H9 (cell line): ENCODE measurements around the gene AP2A2. TPM values are rescaled to one million over a fixed set of nuclear protein-coding genes. Genes with fewer than 3 reads are reported as not detected.

Experiments
- DNase-seq: peaks from one replicate; pipeline ENCODE4 v3.0.0-alpha.2; 2017
- H2AFZ ChIP-seq: one replicate; pipeline ENCODE4 v1.6.1; 2013; ENCODE audit warnings: mild to moderate bottlenecking, low read length, control low read depth, moderate library complexity
- H2AK5ac ChIP-seq: 2 replicates; pipeline ENCODE4 v1.6.1; 2013; ENCODE audit warnings: low read length, control low read depth, mixed read lengths; ENCODE audit not compliant: insufficient read length
- H2BK120ac ChIP-seq: one replicate; pipeline ENCODE4 v1.6.1; 2013; ENCODE audit warnings: low read depth, mild to moderate bottlenecking, low read length, control low read depth, inconsistent platforms; ENCODE audit not compliant: poor library complexity, severe bottlenecking
- H2BK12ac ChIP-seq: 2 replicates; pipeline ENCODE4 v1.6.1; 2013; ENCODE audit warnings: low read length, control low read depth, mixed read lengths, low read depth; ENCODE audit not compliant: insufficient read length
- H2BK15ac ChIP-seq: 2 replicates; pipeline ENCODE4 v1.6.1; 2013; ENCODE audit warnings: low read depth, low read length, control low read depth
- H2BK20ac ChIP-seq: one replicate; pipeline ENCODE4 v1.6.1; 2013; ENCODE audit warnings: low read depth, mild to moderate bottlenecking, low read length, control low read depth, inconsistent platforms; ENCODE audit not compliant: poor library complexity, severe bottlenecking
- H2BK5ac ChIP-seq: 2 replicates; pipeline ENCODE4 v1.6.1; 2013; ENCODE audit warnings: low read length, control low read depth, mixed read lengths; ENCODE audit not compliant: insufficient read length
- H3K14ac ChIP-seq: 2 replicates; pipeline ENCODE4 v1.6.1; 2013; ENCODE audit warnings: low read length, control low read depth; ENCODE audit not compliant: insufficient read depth
- H3K18ac ChIP-seq: 2 replicates; pipeline ENCODE4 v1.6.1; 2013; ENCODE audit warnings: low read depth, mild to moderate bottlenecking, mixed read lengths, low read length, control low read depth; ENCODE audit not compliant: insufficient read length
- H3K23ac ChIP-seq: 2 replicates; pipeline ENCODE4 v1.6.1; 2013; ENCODE audit warnings: low read length, control low read depth, mixed read lengths, low read depth; ENCODE audit not compliant: insufficient read length
- H3K23me2 ChIP-seq: 2 replicates; pipeline ENCODE4 v1.6.1; 2013; ENCODE audit warnings: low read depth, mild to moderate bottlenecking, mixed read lengths, low read length, control low read depth; ENCODE audit not compliant: insufficient read length, poor library complexity, severe bottlenecking
- H3K27ac ChIP-seq: 2 replicates; pipeline ENCODE4 v1.5.1; 2013; ENCODE audit warnings: low read length, control low read depth, mixed read lengths, low read depth; ENCODE audit not compliant: insufficient read length
- H3K27me3 ChIP-seq: 2 replicates; pipeline ENCODE4 v1.6.1; 2013; ENCODE audit warnings: low read length, control low read depth, inconsistent platforms; ENCODE audit not compliant: insufficient read depth
- H3K4ac ChIP-seq: 2 replicates; pipeline ENCODE4 v1.6.1; 2013; ENCODE audit warnings: low read depth, mild to moderate bottlenecking, control low read depth, inconsistent platforms, low read length, moderate library complexity
- H3K4me1 ChIP-seq: 2 replicates; pipeline ENCODE4 v1.6.1; 2013; ENCODE audit warnings: low read length, control low read depth, inconsistent platforms; ENCODE audit not compliant: insufficient read depth
- H3K4me2 ChIP-seq: 2 replicates; pipeline ENCODE4 v1.6.1; 2013; ENCODE audit warnings: low read length, control low read depth, mixed read lengths; ENCODE audit not compliant: insufficient read length, insufficient read depth
- H3K56ac ChIP-seq: 2 replicates; pipeline ENCODE4 v1.6.1; 2013; ENCODE audit warnings: low read depth, mild to moderate bottlenecking, mixed read lengths, low read length, control low read depth; ENCODE audit not compliant: insufficient read length
- H3K79me1 ChIP-seq: 2 replicates; pipeline ENCODE4 v1.6.1; 2013; ENCODE audit warnings: low read depth, mild to moderate bottlenecking, moderate library complexity, low read length, control low read depth, inconsistent platforms; ENCODE audit not compliant: insufficient read depth, poor library complexity, severe bottlenecking
- H3K79me2 ChIP-seq: 2 replicates; pipeline ENCODE4 v1.6.1; 2013; ENCODE audit warnings: low read length, control low read depth, inconsistent platforms; ENCODE audit not compliant: insufficient read depth
- H3K9ac ChIP-seq: 2 replicates; pipeline ENCODE4 v1.6.1; 2013; ENCODE audit warnings: low read length, control low read depth, mixed read lengths; ENCODE audit not compliant: insufficient read length; ENCODE audit errors: extremely low read depth
- H3K9me3 ChIP-seq: one replicate; pipeline ENCODE4 v1.6.1; 2013; ENCODE audit warnings: low read depth, low read length, inconsistent platforms; ENCODE audit not compliant: control insufficient read depth
- H3T11ph ChIP-seq: one replicate; pipeline ENCODE4 v1.6.1; 2013; ENCODE audit warnings: mild to moderate bottlenecking, low read length, control low read depth, inconsistent platforms
- H4K20me1 ChIP-seq: one replicate; pipeline ENCODE4 v1.6.1; 2013; ENCODE audit not compliant: control insufficient read depth, insufficient read length, insufficient read depth
- H4K5ac ChIP-seq: 2 replicates; pipeline ENCODE4 v1.6.1; 2013; ENCODE audit warnings: low read depth, mild to moderate bottlenecking, mixed read lengths, low read length, control low read depth; ENCODE audit not compliant: insufficient read length
- H4K8ac ChIP-seq: replicated peaks from 2 replicates; pipeline ENCODE4 v1.6.1; 2013; ENCODE audit warnings: low read length, control low read depth, mixed read lengths, low read depth; ENCODE audit not compliant: insufficient read length
- H4K91ac ChIP-seq: 2 replicates; pipeline ENCODE4 v1.6.1; 2013; ENCODE audit warnings: low read depth, mild to moderate bottlenecking, moderate library complexity, mixed read lengths, low read length, control low read depth; ENCODE audit not compliant: insufficient read length
- H3K27ac Mint-ChIP-seq, 3 experiments: 2 replicates in 2 of 3; 3 replicates in 1 of 3; pipeline ENCODE4 v1.8.0; 2020 to 2021; ENCODE audit warnings: mixed read lengths in 3 of 3, mild to moderate bottlenecking in 1 of 3, moderate library complexity in 1 of 3
- H3K27me3 Mint-ChIP-seq: 2 replicates; pipeline ENCODE4 v1.8.0; 2021; ENCODE audit warnings: low read depth, mild to moderate bottlenecking, moderate library complexity, mixed read lengths
- H3K36me3 Mint-ChIP-seq, 3 experiments: 2 replicates in 2 of 3; 3 replicates in 1 of 3; pipeline ENCODE4 v1.8.0; 2020 to 2021; ENCODE audit warnings: low read depth in 3 of 3, mixed read lengths in 3 of 3; ENCODE audit not compliant: insufficient read depth in 1 of 3
- H3K4me1 Mint-ChIP-seq, 2 experiments: 2 replicates each; pipeline ENCODE4 v1.8.0; 2020; ENCODE audit warnings: mixed read lengths in 2 of 2
- H3K4me3 Mint-ChIP-seq, 2 experiments: 2 replicates in 1 of 2; 3 replicates in 1 of 2; pipeline ENCODE4 v1.8.0; 2020 to 2021; ENCODE audit warnings: mild to moderate bottlenecking in 2 of 2, mixed read lengths in 2 of 2, moderate library complexity in 1 of 2
- H3K9me3 Mint-ChIP-seq, 2 experiments: 2 replicates in 1 of 2; 3 replicates in 1 of 2; pipeline ENCODE4 v1.8.0; 2020; ENCODE audit warnings: mild to moderate bottlenecking in 2 of 2, mixed read lengths in 2 of 2, moderate library complexity in 1 of 2
- WGBS: extraction: QIAGEN DNeasy Blood & Tissue Kit; methylation state at CpG from one replicate; pipeline ENCODE4 v1.1.7; 2013; ENCODE audit warnings: missing lambda C conversion rate, low lambda C conversion rate, mixed read lengths; ENCODE audit not compliant: insufficient read length; ENCODE audit errors: extremely low coverage; 5-methylcytosine and 5-hydroxymethylcytosine counted together
- total RNA-seq: library from RNA; stranded (reverse); gene quantifications from 2 replicates; pipeline ENCODE4 v1.2.1, GENCODE V29; 2021
- TF ChIP-seq, protein P1 (sequence below): fragments of 200-600 bp; sonication (generic); conservative IDR thresholded peaks from 3 replicates; pipeline ENCODE4 v1.8.0; 2021; ENCODE audit warnings: antibody characterized with exemption, mild to moderate bottlenecking

AP2A2 gene
- total RNA-seq, 1 experiment from 2014 or later: 53.7 TPM

DNA sequence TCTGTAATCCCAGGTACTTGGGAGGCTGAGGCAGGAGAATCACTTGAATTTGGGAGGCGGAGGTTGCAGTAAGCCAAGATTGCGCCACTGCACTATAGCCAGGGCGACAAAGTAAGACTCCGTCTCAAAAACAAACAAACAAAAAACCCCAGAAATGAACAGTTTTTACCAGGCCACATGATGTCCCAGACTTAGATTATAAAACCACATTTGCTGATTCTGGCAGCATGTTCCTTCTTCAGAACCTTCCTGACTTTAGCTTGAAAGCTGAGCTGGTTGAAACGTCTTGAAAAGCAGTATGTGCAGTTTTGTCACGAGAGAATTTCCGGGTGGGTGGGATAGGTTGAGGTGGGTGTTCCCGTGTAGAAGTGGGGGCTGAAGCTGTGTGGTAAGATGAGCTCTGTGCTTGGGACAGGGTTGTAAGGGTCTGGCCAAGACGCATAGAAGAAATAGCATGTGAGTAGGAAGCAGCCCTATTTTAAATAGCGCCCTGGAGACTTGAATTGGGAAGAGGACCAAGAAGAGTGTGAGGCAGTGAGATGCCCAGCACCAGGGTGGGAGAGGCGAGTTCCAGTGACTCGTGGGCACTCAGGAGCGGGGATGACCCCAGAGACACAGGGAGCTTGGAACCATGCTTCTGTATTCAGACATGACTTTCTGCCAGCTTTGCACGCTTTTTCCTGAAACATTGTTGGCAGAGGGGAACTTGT, 7.6 kb downstream of the AP2A2 start:
- Histone ChIP-seq H3K23me2 (peaks cover 5% of the 10 kb centered on the region), H2AK5ac (no peak overlapping the region), H2AFZ (no peak overlapping the region), H3K56ac (no peak overlapping the region), H3K4ac (no peak overlapping the region), H2BK120ac (no peak overlapping the region), H3K79me1 (peaks cover 18% of the 10 kb centered on the region), H3K9ac (no peak overlapping the region), H3T11ph (no peak overlapping the region), H4K8ac (no peak overlapping the region), H3K79me2 (peaks cover 20% of the 10 kb centered on the region; the same call in 1 of the 2 replicates), H2BK12ac (no peak overlapping the region), H4K5ac (no peak overlapping the region), H2BK20ac (no peak overlapping the region), H3K23ac (no peak overlapping the region), H4K20me1 (no peaks in the 10 kb centered on the region), H4K91ac (peak overlapping the region; percentile 20), H3K4me2 (peak overlapping the region; percentile 17), H3K14ac (peak overlapping the region; percentile 8; the same call in 1 of the 2 replicates), H3K27me3 (no peaks in the 10 kb centered on the region), H3K27ac (no peak overlapping the region), H2BK15ac (no peak overlapping the region), H3K4me1 (peaks cover 15% of the 10 kb centered on the region; the same call in 1 of the 2 replicates), H2BK5ac (no peak overlapping the region), H3K18ac (peak overlapping the region; percentile 23), H3K9me3 (no peaks in the 10 kb centered on the region)
- H3K9me3 Mint-ChIP-seq: no peaks in the 10 kb centered on the region; a peak in 1 of 5 replicates
- no CpG with 5 or more reads among the region's 14 CpGs for WGBS
- H3K36me3 Mint-ChIP-seq: peaks cover 1 to 7% (median 6%) of the 10 kb centered on the region in 3 experiments; a peak in 4 of 7 replicates
- DNase-seq: no peak
- H3K27me3 Mint-ChIP-seq: peaks cover 6% of the 10 kb centered on the region
- peaks cover 49 to 62% of the 10 kb centered on the region in 2 experiments for H3K4me1 Mint-ChIP-seq
- peak overlapping the region; percentile 24 to 63 (median 49); a peak in 4 of 7 replicates for H3K27ac Mint-ChIP-seq
- peak overlapping the region; percentile 17 to 35; a peak in 4 of 5 replicates for H3K4me3 Mint-ChIP-seq
- TF ChIP-seq, protein P1, sequence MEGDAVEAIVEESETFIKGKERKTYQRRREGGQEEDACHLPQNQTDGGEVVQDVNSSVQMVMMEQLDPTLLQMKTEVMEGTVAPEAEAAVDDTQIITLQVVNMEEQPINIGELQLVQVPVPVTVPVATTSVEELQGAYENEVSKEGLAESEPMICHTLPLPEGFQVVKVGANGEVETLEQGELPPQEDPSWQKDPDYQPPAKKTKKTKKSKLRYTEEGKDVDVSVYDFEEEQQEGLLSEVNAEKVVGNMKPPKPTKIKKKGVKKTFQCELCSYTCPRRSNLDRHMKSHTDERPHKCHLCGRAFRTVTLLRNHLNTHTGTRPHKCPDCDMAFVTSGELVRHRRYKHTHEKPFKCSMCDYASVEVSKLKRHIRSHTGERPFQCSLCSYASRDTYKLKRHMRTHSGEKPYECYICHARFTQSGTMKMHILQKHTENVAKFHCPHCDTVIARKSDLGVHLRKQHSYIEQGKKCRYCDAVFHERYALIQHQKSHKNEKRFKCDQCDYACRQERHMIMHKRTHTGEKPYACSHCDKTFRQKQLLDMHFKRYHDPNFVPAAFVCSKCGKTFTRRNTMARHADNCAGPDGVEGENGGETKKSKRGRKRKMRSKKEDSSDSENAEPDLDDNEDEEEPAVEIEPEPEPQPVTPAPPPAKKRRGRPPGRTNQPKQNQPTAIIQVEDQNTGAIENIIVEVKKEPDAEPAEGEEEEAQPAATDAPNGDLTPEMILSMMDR: no peak
